NCI-H446 treated with DMSO at 0.1 percent for 48 hours (cell line): ENCODE data around the gene LRFN4.

Experiments used
- DNase-seq: peaks from one replicate; lab custom pipeline; 2025; lab: John Stamatoyannopoulos, UW

LRFN4 gene

DNA sequence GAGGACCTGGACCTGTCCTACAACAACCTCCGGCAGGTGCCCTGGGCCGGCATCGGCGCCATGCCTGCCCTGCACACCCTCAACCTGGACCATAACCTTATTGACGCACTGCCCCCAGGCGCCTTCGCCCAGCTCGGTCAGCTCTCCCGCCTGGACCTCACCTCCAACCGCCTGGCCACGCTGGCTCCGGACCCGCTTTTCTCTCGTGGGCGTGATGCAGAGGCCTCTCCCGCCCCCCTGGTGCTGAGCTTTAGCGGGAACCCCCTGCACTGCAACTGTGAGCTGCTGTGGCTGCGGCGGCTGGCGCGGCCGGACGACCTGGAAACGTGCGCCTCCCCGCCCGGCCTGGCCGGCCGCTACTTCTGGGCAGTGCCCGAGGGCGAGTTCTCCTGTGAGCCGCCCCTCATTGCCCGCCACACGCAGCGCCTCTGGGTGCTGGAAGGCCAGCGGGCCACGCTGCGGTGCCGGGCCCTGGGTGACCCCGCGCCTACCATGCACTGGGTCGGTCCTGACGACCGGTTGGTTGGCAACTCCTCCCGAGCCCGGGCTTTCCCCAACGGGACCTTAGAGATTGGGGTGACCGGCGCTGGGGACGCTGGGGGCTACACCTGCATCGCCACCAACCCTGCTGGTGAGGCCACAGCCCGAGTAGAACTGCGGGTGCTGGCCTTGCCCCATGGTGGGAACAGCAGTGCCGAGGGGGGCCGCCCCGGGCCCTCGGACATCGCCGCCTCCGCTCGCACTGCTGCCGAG is 1.5 kb downstream of the LRFN4 start:
- no peak for DNase-seq

DNA sequence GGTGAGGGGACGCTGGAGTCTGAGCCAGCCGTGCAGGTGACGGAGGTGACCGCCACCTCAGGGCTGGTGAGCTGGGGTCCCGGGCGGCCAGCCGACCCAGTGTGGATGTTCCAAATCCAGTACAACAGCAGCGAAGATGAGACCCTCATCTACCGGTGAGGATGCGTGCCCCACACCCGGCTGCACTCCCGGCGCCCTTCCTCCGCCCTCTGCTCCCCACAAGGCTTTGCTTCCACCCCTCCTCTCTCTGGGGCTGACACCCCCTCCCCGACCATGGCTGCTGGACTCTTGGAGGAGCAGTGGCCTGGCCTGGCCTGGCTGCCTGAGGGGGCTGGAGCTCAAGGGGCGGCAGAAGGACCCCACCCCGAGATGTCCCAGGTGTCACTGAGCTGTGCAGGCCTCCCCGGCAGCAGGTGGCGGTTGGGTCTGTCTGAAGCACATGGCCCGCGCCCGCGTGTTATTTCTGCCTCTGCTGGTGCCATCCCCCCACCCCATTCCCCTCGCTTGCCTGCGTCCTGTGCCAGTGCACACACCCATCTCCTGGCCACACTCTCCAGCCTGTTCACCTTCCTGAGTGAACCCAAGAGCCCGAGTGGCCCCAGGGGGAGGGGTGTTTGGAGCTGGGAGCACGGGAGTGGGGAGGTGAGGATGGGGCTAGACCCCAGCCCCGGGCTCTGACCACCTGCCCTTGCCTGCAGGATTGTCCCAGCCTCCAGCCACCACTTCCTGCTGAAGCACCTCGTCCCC is 2.2 kb downstream of the LRFN4 start:
- DNase-seq, result no peak

DNA sequence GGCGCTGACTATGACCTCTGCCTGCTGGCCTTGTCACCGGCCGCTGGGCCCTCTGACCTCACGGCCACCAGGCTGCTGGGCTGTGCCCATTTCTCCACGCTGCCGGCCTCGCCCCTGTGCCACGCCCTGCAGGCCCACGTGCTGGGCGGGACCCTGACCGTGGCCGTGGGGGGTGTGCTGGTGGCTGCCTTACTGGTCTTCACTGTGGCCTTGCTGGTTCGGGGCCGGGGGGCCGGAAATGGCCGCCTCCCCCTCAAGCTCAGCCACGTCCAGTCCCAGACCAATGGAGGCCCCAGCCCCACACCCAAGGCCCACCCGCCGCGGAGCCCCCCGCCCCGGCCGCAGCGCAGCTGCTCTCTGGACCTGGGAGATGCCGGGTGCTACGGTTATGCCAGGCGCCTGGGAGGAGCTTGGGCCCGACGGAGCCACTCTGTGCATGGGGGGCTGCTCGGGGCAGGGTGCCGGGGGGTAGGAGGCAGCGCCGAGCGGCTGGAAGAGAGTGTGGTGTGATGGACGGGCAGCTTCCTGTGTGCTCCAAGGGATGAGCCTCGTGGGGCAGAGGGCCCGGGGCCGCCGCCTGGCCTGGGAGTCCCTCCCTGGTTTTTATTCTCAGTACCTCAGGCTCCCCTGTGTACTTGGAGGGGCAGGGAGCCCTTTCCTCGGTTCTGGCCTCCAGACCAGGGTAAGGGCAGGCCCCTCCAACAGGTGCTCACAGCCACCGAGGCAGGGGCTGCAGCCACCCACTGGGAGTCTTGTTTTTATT is 3.0 kb downstream of the LRFN4 start:
- no peak for DNase-seq

DNA sequence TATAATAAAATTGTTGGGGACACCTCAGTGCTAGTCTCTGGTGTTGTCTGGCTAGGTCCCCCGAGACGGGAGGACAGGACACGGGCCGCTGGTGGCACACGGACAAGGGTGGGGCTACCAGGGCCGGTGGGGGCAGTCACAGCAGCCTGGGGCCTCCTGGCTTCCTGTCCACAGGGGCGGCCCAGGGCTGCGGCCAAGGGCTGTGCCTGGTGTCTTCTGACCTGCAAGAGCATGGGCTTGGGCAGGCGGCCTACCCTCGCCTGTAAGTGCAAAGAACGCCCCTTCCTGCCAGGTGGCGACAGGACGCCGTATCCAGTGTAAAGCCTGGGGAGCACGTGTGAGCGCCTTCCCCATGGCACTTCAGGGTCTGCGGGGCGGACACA is 3.6 kb downstream of the LRFN4 start:
- no peak for DNase-seq

DNA sequence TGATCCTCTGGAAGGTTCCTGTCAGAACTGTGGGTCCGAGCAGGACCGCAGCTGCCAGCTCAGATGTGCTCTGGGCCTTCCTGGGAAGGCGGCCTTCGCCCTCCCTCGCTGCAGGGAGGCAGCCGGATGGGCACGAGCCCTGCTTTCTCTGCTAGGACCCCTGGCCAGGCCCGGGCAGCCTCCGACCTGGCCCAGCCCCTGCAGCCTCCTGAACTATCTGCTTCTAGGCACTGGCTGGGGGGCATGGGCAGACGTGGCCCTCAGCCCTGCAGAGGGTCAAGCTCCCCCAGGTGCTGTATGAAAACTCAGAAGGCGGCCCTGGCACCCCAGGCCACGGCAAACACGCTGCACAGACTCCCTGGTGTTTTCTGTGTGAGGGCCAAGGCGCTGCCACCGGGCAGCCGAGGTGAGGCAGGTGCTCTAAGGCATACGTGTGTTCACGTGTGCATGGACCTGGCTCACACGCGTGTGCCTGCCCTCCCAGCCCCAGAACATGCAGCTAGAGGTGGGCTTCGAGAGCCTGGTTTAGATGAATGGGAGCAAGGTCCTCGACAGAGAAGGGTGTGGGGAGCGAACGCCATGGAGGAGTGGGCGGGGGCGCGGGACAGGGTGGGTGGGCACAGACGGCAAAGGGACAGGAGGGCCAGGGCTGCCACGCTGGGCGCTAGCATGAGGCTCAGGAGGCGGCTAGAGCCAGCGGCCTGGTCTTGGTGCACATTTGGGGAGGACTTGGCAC is 4.3 kb downstream of the LRFN4 start:
- DNase-seq, result no peak

DNA sequence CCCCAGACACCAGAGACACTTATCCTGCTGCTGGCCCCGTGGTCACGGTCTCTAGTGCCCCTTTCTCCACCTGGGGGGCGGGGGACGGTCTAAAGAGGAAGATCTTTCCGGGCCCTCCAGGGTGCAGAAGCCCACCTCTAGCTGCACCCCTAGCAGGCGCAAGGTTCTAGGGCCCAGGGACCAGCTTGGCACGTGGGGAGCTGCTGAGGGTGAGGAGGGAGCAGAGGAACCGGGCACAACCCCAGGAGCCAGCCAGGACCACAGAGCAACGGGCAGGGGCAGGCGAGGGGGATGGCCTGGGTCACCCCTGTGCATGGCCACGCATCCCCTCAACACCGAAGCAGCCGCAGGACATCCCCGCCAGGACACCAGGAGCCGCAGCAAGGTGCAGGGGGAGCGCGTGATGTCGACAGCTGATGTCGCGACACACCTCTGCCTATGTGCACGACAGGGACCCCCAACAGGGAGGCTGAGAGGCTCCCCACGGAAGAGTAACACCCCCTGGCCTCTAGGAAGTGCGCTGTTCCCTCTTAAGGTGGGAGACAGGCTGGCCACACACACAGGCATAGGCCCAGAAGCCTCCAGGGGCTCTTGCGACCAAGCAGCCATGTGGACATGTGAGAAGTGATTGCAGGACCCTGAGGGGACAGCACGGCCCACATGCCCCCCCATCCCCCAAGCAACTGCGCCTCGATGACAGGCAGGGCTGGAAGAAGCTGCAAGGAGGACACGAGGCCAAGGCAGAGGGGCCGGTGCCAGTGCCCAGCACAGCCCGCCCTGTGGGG is 5.1 kb downstream of the LRFN4 start:
- DNase-seq, result no peak

DNA sequence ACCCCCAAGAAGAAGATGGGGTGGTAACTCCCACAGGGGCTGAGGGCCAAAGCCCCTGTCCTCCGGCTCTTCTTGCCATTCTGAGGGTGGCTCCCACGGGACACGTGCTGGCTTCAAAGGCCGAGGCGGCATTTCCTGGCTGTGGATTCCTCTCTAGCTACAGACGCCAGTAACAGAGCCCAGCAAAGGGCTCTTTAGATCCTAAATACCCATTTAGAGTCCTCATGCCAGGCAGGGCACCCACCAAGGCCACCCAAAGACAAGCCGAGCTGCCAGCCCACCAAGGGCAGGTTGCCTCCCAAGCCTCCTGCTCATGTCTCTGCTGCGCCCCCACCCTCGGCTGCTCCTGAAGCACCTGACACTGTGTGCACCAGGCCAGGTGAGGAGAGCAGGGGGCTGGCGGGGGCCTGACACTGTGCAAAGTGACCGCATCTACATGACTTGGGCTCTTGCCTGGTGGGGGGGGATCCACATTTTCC is 5.7 kb downstream of the LRFN4 start:
- DNase-seq, result no peak

DNA sequence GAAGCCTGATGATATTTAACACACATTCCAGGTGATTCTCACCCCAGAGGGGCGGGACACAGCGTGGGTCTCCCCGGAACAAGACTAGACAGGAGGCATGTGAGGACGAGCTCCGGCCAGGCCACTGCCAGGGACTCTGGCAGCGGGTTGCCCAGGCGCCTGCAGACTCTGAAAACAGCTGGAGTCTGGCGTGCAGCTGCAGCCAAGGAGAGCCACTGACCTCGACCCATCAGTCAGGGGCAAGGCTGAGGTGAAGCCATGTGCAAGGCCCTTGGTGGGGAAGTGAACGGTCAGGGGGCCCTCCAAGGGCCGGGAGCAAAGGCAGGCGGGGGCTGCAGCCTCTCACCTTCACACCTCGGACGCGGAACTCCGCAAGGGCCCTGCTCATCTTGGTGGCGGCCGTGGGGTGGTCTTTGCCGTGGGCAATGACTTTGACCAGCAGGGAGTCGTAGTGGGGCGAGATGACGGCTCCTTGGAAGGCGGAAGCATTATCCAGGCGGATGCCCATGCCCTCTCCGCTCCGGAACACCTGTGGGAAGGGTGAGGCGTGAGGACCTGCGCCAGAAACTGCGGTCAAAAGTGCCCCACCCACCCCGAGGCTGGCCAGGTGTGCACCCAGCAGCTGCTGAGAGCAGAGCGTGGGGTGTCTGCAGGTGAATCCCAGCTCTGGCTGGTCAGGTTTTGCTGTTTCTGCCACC is 6.7 kb downstream of the LRFN4 start:
- DNase-seq, result no peak

DNA sequence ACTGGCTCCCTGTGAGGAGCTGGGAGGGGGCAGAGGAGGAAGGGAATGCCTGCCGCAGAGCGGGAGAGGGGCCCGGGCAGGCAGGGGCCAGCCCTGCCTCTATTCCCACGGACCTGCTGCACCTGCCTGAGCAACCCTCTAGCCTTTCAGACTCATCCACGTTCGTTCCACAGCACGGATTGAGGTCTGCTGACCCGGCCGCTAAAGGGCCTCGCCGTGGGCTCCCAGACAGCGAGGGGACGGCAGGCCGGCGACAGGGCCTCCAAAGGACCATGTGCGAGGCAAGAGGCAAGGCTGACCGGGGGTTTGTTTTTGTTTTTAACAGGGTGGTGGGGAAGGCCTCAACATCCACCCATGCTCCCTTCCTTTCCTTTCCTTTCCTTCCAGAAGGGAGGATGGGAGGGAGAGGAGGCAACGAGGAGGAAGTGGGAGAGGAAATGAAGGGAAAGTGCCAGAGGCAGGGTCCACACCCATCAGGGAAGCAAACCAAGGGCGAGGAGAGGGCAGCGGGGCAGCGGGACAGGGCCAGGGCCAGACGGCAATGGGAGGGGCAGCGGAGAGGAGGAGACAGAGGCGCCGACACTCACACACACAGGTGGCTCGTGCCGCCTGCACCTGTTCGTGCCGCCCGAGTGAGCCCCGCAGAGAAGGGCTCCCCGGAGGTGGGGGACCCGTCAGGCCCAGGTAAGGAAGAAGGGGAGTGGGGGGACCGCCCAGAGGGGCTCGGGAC is 7.5 kb downstream of the LRFN4 start:
- no peak for DNase-seq

DNA sequence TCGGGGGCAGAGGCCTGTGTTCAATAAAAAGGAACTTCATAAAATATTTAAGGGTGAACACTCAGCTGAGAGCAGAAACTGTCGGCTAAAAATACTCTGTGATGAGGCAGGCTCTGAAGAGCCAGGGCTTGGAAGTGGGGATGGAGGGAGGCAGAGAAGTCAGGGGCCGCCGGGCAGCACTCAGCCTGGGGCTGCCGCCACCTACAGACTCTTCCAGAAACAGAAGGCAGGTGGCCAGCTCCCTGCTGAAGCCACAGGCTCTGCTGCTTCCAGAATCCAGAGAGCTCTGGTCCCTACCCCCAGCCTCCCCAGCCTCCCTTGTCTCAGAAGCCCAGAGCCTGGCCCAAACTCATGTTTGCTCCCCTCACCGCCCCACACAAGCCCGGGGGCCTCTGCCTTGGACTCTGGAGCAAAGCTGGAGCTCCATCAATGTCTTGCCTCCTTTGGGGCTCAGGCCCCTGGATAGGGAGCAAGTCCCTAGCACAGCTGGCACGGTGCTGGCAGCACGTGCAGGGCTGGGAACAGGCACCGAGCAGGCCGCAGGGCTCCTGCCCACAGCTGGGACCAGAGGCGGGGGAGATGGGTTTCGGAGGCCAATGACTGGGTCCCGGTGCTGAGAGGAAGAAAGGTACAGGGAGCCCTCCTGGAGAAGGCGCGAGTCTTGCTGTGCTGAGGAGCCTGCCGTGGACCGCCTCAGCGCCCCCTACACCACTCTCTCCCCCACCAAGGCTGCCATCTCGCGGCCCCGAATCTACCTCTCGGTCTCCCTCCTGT is 8.2 kb downstream of the LRFN4 start:
- no peak for DNase-seq

DNA sequence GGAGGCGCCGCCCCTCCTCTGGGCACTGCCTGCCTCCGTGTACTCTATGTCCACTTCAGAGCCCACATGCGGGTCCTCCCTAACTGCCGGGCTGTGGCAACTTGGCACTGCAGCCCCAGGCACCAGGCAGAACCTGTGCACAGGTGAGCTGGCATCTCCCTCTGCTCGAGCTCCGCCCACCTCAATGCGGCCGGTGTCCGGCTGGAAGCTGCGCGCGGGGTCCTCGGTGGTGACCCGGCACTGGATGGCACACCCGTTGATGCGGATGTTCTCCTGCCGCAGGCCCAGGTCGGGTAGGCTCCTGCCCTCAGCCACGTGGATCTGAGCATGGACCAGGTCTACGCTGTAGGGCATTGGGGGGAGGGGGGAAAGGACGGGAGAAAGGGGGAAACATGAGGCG is 9.1 kb downstream of the LRFN4 start:
- DNase-seq, result no peak

DNA sequence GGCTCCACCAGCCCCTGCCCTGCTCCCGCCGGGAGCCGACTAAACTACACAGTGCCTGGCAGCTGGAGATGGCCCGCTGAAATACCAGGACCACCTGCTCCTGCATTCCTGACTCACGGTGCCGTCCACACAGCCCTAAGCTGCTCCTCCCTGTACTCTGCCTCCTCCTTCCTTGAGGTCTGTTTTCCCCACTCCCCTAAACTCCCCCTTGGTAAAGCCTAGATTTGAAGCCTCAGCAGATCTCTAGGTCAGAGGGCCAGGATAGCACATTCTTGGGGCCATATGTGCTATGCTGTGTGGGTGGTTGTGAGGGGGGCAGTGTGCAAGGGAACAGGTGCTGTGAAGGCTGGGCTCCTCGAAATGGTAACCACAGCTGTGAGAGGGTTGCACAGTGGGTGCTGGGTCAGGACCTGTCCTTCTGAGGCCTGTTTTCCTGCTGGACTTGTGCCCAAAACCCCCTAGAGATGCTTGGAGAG is 9.7 kb downstream of the LRFN4 start:
- DNase-seq, result no peak

DNA sequence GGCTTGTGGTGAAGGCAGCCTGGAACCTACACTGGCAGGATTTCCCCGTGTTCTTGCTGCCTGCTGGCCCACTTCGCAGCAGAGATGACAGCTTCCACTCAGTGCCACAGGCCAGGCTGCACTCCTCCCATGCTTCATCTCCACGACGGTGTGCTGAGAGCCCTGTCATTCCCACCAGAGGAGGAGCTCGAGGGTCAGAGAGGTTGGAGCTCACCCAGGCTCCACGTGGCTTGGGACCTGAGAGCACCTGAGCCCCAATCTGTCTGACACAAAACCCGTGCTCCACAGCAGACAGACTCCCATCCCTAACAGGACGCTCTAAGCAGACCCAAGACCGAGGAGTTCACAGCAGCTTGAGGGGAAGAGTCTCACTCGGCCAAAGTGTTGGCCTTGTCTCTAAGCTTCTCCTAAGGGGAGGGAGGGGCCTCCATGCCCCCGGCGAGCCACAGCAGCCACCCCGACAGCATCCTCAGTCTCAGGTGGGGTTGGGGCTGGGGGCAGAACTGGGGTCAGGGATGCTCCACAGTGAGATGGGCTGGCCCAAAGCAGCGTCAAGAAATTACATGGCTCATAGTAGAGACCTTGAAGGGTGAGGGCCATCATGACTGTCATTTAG is 10.7 kb downstream of the LRFN4 start:
- DNase-seq, result no peak

DNA sequence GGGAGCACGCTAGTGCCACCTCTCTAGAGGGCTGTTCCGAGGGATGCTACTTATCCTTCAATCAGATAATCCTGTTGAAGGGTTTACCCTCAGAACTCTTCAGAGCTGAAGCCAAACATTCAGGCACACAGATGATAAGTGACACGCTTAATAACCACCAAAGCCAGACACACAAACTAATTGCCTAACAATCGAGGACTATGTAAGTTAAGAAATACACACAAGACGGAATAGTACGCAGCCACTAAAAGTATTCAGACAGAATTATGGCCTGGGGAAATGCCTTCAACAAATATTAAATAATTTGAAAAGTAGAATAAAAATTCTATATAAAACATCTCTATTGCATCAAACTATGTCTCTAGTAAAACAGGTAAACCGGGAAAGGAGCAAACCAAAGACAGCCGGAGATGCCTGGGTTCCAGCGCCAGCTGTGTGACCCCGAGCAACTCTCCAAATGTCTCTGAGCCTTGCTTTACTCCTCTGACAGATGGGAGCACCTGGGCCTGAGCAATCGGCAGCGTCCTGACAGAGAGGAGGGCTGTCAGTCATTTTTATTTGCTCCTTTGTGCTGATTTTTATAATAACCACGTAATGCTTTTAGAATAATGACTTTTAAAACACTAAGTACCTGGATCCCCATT is 11.3 kb downstream of the LRFN4 start:
- DNase-seq, result no peak

DNA sequence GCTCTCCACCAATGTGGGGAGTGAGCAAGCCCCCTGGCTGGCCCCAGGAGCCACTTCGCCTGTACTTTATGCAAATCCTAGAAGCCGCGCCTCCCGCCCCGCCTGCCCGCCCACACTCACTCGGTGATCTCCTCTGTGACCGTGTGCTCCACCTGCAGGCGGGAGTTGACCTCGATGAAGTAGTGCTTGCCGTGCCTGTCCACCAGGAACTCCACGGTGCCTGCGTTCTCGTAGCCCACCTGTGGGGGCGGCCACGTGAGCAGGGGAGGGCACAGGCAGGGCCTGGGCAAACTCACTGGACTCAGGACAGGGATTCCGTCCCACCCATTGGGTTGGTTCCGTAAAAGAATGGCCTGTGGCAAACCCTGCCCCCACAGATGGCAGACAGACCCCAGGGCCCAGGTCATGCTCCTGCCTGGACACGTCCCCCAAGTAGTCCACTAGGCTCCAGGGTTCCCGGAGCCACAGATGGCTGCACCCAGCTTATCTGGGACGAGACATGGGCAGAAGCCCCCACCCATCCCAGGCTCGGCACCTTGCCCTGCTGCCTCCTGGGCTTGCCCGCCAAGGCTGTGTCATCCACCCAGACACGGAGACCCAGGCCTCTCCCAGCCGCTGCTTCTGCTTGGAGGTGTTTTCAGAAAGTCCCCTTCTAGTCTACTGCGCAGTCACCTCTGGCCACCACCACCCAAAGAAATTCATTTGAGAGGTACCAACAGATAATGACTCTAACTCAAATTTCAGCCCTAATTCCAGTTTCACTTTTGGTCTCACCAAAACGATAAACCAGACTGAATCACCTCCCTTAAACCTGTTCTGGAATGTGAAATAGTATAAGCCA is 12.1 kb downstream of the LRFN4 start:
- no peak for DNase-seq

DNA sequence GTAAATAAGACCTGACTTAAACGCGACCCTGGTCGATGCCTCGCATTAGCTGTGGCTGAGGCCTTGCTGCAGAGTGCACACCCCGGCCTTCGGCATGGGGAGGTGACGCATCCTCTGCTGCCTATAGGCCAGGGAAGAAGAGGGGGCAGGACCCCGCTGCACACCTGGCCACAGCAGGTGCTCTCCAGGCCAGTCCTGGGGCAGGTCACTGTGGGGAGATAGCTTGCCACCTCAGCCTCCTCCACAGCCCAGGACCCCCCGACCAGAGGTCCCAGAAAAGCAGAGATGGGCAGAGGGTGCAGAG is 12.7 kb downstream of the LRFN4 start:
- DNase-seq, result no peak

DNA sequence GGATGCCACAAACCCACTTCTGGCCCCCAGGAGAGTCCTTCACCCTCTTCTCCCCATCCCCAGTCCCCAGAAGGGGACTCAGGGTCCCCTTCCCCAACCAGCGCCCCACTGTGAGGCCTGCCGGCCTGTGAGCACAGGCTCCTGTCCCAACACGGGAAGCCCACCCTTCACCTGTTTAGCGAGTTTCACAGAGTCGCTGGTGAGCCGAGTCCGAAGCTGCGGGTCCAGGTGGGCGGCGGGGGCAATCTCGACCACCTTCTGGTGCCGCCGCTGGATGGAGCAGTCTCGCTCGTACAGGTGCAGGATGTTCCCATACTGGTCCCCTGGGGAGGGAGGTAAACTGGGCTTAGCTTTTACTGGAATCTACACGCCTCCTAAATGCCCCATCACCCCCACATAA is 13.3 kb downstream of the LRFN4 start:
- no peak for DNase-seq
